ENCODE data around the gene PLEKHM3. TPM values are rescaled to one million over a fixed set of nuclear protein-coding genes. Genes with fewer than 3 reads are reported as not detected.

PLEKHM3 gene
- total and polyA plus RNA-seq, 2 of the 4 experiments (the other 2 are of a cell fraction): 2.4 to 11.3 TPM

DNA sequence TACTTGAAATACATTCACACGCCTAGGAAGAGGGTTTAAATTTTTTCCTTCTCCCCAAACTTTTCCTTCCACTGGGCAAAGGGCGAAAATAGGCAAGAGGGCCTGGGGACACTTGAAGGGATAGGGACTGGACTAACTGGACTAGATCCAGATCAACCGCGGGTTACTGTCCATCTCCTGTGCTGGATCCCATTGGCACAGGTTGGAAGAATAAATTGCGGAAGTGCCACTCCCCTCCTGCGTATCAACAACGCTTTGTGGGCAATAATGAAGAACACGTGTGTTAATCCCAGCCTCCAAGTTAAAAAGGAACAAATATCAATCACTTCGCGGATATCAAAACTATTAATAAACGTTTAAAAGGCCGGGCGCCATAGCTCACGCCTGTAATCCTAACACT lies 253.9 kb downstream of the PLEKHM3 start:
- Histone ChIP-seq H2AFZ (replicated peaks; ENCODE audit: low read length, poor library complexity) (peak overlapping the region; percentile 10), H3K4me2 (ENCODE audit: low read depth, low read length) (no peak overlapping the region), H4K91ac (ENCODE audit: insufficient read depth, low read depth, low read length) (no peak overlapping the region), H2BK15ac (ENCODE audit: low read depth, low read length) (no peak overlapping the region), H3K14ac (replicated peaks; ENCODE audit: low read depth, low read length) (no peak overlapping the region), H3K79me1 (ENCODE audit: low read depth in 1 of 2, low read length in 2 of 2) (no peaks in the 10 kb centered on the region), H3K27ac (ENCODE audit: insufficient read depth, low read length) (no peak overlapping the region), H3K23ac (ENCODE audit: low read depth, low read length) (no peak overlapping the region), H4K20me1 (ENCODE audit: insufficient read depth, low read length) (no peaks in the 10 kb centered on the region; the same call in 1 of the 2 replicates), H3K9me3 (ENCODE audit: control insufficient read depth, insufficient read depth, low read length) (no peaks in the 10 kb centered on the region), H3K9ac (ENCODE audit: low read depth, low read length) (no peak overlapping the region), H3K4me3 (ENCODE audit: insufficient read depth, low read depth, low read length) (no peak overlapping the region), H3K27me3 (ENCODE audit: control insufficient read depth, insufficient read depth, low read length) (peaks cover 1% of the 10 kb centered on the region; the same call in 1 of the 2 replicates), H3K36me3 (ENCODE audit: control insufficient read depth, insufficient read depth, low read length) (no peaks in the 10 kb centered on the region), H2AK5ac (ENCODE audit: low read depth, low read length) (no peak overlapping the region), H3K9me1 (ENCODE audit: insufficient read depth, low read length) (no peaks in the 10 kb centered on the region; the same call in 1 of the 2 replicates), H2BK5ac (ENCODE audit: low read depth, low read length, poor library complexity, severe bottlenecking) (no peak overlapping the region), H3K4ac (ENCODE audit: low read depth, low read length) (no peak overlapping the region), H2BK20ac (ENCODE audit: low read depth, low read length) (no peak overlapping the region), H3K4me1 (ENCODE audit: control insufficient read depth, insufficient read depth, low read length) (peaks cover 5% of the 10 kb centered on the region; the same call in 1 of the 2 replicates), H3K56ac (ENCODE audit: extremely low read depth, insufficient read depth, low read length) (no peak overlapping the region), H3K18ac (ENCODE audit: low read depth, low read length) (no peak overlapping the region), H4K5ac (ENCODE audit: low read depth, low read length) (no peak overlapping the region), H4K8ac (ENCODE audit: low read depth in 2 of 2, low read length in 2 of 2) (no peak overlapping the region), H2BK120ac (ENCODE audit: low read depth, low read length) (no peak overlapping the region), H2AK9ac (replicated peaks; ENCODE audit: low read depth, low read length, poor library complexity) (no peak overlapping the region)
- BruUV-seq (replicated peaks): no TSS peak
- in situ Hi-C loops (cut with MboI; ENCODE audit: low sequenced_read_pairs) (no loop called here), intact Hi-C loops (cut with micrococcal nuclease) (no loop called here), dilution Hi-C loops (cut with HindIII; ENCODE audit: low sequenced_read_pairs, unreplicated experiment) (no loop called here)
- DNase-seq (no peak), ATAC-seq (ENCODE audit: low read depth) (no peak)
- no peak for TF ChIP-seq BHLHE40 (IDR thresholded peaks at IDR 0.05; ENCODE audit: low read depth, low read length)
- TF ChIP-seq, protein P1, sequence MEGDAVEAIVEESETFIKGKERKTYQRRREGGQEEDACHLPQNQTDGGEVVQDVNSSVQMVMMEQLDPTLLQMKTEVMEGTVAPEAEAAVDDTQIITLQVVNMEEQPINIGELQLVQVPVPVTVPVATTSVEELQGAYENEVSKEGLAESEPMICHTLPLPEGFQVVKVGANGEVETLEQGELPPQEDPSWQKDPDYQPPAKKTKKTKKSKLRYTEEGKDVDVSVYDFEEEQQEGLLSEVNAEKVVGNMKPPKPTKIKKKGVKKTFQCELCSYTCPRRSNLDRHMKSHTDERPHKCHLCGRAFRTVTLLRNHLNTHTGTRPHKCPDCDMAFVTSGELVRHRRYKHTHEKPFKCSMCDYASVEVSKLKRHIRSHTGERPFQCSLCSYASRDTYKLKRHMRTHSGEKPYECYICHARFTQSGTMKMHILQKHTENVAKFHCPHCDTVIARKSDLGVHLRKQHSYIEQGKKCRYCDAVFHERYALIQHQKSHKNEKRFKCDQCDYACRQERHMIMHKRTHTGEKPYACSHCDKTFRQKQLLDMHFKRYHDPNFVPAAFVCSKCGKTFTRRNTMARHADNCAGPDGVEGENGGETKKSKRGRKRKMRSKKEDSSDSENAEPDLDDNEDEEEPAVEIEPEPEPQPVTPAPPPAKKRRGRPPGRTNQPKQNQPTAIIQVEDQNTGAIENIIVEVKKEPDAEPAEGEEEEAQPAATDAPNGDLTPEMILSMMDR (conservative IDR thresholded peaks at IDR 0.05; ENCODE audit: low read depth, low read length): no peak
- TF ChIP-seq SMC3 (IDR thresholded peaks at IDR 0.05; ENCODE audit: low read depth, low read length): no peak
- TF ChIP-seq MXI1 (IDR thresholded peaks at IDR 0.05; ENCODE audit: borderline replicate concordance, low read depth, low read length): no peak
- TF ChIP-seq POLR2A (IDR thresholded peaks at IDR 0.05; ENCODE audit: low read depth, low read length): no peak
- TF ChIP-seq RCOR1 (IDR thresholded peaks at IDR 0.05; ENCODE audit: insufficient replicate concordance, low read length): no peak
- no peak for TF ChIP-seq CEBPB (IDR thresholded peaks at IDR 0.05; ENCODE audit: low read depth, low read length)
- TF ChIP-seq, protein P2, sequence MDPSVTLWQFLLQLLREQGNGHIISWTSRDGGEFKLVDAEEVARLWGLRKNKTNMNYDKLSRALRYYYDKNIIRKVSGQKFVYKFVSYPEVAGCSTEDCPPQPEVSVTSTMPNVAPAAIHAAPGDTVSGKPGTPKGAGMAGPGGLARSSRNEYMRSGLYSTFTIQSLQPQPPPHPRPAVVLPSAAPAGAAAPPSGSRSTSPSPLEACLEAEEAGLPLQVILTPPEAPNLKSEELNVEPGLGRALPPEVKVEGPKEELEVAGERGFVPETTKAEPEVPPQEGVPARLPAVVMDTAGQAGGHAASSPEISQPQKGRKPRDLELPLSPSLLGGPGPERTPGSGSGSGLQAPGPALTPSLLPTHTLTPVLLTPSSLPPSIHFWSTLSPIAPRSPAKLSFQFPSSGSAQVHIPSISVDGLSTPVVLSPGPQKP (IDR thresholded peaks at IDR 0.05; ENCODE audit: borderline replicate concordance, low read depth, low read length): no peak
- TF ChIP-seq RAD21 (IDR thresholded peaks at IDR 0.05; ENCODE audit: low read length): no peak
- no peak for TF ChIP-seq CHD1 (IDR thresholded peaks at IDR 0.05; ENCODE audit: low read depth, low read length)
- TF ChIP-seq RFX5 (IDR thresholded peaks at IDR 0.05; ENCODE audit: low read depth, low read length): no peak
- TF ChIP-seq, protein P3, sequence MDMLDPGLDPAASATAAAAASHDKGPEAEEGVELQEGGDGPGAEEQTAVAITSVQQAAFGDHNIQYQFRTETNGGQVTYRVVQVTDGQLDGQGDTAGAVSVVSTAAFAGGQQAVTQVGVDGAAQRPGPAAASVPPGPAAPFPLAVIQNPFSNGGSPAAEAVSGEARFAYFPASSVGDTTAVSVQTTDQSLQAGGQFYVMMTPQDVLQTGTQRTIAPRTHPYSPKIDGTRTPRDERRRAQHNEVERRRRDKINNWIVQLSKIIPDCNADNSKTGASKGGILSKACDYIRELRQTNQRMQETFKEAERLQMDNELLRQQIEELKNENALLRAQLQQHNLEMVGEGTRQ (IDR thresholded peaks at IDR 0.05; ENCODE audit: low read depth, low read length): no peak
- CTCF ChIA-PET: interaction anchor here (1.6 kb wide), 1 partner anchor 146 kb away, joined by 4 read pairs; no protein-coding TSS in a partner anchor
- no CpG with 5 or more reads among the region's 14 CpGs for WGBS, 2 experiments (ENCODE audit: extremely low coverage in 2 of 2, insufficient read length in 1 of 2)
- POLR2A ChIA-PET (ENCODE audit: unreplicated experiment): no interaction called here

Measured in IMR-90 (cell line).